ENCODE measurements around the gene KCTD20.
"Not testable (repeated sequence)": the region's sequence is repeated elsewhere in the genome, so short reads cannot be mapped to it uniquely, and the experiment has no call there.

The KCTD20 gene

DNA sequence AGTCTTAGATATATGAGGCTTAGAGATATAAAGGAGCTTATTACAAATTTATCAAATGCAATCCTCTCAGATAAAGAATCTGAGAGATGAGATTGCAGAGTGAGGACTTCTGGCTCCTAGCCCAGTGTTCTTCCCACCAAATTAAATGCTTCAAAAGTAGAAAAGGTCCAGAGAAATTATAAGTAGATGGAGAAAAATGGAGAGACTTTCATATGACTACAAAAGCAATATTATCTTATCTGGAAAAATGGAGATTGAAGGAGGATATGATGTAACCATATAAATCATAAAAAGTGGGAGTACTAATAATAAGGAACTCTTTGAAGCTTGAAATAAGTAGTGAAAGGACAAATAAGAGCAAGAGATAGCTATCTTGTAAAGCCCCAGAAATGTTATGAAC, 2.8 kb downstream of the KCTD20 start:
- no peak for DNase-seq

DNA sequence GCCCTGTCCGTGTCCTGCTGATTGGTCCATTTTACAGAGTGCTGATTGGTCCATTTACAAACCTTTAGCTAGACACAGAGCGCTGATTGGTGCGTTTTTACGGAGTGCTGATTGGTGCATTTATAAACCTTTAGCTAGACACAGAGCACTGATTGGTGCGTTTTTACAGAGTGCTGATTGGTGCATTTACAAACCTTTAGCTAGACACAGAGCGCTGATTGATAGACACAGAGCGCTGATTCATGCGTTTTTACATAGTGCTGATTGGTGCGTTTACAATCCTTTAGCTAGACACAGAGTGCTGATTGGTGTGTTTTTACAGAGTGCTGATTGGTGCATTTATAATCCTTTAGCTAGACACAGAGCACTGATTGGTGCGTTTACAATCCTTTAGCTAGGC, 6.4 kb downstream of the KCTD20 start:
- DNase-seq, result not testable (repeated sequence)

DNA sequence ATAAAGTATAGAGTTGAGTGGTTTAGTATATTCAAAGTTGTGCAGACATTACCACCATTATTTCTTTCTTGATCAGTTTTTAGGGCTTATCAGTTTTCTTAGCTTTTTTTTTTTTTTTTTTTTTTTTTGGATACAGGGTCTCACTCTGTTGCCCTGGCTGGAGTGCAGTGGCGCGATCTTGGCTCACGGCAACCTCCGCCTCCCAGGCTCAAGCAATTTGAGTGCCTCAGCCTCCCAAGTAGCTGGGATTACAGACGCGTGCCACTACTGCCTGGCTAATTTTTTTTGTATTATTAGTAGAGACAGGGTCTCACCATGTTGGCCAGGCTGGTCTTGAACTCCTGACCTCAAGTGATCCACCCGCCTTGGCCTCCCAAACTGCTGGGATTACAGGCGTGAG, 10.1 kb downstream of the KCTD20 start:
- not testable (repeated sequence) for DNase-seq

DNA sequence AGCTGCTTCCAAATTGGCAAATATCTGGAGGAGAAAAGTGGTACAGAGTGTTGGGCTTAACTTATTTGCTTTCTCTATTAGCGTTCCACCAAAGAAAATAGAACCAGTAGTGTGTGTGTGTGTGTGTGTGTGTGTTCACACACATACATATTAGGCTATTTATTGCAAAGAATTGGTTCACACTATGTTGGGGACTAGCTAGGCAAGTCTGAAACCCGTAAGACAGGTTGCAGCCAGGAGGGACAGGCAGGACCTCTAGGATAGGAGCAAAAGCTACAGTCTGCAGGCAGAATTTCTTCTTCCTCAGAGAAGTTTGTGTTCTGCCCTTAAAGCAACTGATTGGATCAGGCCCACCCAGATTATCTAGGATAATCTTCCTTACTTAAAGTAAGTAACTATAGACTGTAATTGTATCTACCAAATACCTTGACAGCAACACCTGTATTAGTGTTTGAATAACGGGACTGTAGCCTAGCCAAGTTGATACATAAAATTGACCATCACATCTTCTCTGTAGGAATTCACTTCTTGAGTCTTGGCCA, 12.8 kb downstream of the KCTD20 start:
- no peak for DNase-seq

DNA sequence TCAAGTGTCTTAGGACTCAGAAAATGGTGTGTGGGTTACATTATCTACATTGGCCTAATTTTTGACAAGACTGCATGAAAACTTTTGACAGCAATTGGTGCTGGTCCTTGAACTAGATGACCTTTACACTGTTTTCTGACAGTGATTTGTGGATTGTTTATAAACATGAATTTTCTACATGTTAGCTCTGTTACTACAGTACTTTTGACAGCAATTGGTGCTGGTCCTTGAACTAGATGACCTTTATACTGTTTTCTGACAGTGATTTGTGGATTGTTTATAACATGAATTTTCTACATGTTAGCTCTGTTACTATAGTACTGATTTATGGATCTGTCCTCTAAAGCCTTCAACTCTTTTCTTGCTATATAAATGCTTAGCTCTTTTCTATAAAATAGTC, 16.7 kb downstream of the KCTD20 start:
- no peak for DNase-seq

DNA sequence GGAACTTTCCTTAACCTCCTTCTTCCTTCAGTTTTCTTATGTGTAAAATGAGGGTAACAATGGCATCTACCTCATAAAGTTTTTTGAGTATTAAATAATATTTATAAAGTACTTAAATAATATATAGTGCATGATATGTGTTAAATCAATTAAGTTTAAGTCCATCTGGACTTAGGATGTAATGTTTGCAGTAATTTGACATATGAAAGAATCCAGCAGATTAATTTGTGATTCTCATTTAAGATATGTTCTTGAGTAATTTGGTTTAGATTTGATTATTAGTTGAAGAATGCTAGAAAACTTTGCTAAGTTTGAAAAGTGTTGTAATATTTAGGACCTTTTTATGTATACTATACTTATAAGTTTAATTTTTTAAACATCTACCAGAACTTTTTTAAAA, 18.1 kb downstream of the KCTD20 start:
- no peak for DNase-seq

DNA sequence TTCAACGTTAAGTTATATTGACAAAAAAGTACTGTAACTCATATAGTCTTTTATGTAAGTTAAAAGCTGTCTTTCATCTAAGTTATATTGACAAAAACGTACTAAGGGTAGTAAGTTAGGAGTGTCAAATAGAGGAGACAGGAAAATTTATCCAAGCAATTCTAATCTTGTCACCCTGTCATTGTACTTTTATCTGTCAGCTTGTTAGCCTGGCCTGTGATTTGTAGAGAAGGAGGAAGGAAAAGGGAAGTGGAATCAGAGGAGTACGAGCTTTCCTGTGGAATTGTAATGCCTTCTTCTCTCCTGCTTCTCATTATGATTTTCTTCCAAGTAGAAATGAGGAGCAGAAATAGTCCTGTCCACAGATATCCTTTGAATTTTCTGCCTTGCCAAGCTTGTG, 18.8 kb downstream of the KCTD20 start:
- DNase-seq, result no peak

DNA sequence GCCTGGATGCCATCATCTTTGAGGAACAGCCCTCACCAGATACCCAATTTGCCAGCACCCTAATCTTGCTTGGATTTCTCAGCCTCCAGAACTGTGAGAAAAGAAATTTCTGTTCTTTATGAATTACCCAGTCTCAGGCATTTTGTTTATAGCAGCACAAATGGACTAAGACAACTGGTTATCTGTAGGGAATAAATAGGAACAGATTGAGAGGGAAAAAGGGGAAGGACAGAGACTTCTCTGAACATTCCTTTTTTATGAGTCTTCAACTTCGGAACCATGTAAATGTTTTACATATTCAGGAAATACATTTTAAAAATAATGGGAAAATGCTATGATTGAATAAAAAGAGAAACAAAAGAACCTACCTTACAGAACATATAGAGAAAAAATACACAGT, 20.9 kb downstream of the KCTD20 start:
- DNase-seq, result no peak

DNA sequence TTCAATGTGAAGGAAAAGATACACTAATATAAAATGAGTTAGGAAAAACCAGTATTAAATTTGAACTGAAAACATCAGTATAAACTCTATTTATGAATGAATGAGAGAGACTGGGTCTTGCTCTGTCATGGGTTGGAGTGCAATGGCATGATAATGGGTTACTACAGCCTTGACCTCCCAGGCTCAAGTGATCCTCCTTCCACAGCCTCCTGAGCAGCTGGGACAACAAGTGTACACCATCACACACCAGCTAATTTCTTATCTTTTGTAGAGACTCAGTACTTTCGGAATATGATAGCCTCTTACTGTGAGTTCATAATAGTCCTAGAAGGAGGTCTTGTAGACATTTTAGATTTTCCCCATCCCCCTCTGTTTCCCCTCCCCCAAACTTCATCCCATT, 21.4 kb downstream of the KCTD20 start:
- no peak for DNase-seq

DNA sequence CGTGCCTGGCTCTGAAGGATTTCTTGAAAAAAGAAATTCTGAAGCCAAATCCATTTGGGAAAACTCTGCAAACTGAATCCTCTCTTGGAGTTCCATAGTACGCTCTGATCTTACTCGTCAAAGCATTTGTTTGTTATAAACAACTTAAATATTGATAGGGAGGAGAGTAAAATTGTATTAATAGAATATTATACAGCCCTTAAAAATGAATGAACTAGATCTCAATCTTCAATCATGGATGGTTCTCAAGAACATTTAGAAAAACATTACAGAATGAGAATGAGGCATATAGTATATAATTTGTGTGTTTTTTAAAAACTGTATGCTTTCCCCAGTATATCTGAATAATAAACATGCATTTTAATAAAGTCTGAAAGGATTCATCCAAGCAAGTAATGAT, 24.8 kb downstream of the KCTD20 start:
- no peak for DNase-seq

DNA sequence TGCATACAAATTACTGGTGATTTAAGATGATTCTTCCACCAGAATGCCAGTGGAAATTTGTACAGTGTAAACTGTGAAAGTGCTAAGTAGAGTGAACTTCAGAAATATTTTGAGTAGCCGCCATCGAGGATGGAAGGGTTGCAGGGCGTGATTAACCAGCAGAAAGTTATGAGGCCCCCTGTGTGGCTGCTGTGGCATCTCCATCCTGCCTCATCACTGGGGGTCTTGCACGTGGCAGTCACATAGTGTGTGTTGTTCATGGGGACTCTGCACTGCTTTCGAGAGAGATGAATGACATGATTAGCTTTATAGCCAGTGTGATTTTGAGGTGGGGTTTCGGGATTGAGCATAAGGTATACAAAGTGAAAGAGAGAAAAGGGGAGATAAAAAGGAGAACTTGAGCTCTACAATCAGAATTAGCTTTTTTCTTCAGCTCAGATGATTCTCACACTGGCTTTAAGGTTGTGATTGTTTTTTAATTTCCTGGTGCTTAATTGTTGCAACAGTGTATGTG, 26.4 kb downstream of the KCTD20 start:
- no peak for DNase-seq

DNA sequence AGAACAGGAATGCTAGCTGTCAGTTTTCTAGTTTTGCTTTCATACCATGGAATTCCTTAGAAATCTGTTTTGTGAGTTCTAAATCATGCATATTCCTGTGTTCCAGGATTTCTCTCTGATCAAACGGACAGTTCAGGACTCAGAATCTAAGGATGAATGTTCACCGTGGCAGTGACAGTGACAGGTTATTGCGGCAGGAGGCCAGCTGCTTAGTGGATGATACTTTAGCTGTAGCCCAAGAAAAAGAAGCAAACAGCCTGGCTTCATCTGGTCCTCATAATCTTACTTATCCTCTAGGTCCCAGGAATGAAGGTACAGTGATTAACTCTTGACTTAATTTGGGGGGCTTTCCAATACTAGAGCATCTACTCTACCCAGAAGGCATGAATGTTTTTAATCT, 27.1 kb downstream of the KCTD20 start:
- DNase-seq, result no peak

DNA sequence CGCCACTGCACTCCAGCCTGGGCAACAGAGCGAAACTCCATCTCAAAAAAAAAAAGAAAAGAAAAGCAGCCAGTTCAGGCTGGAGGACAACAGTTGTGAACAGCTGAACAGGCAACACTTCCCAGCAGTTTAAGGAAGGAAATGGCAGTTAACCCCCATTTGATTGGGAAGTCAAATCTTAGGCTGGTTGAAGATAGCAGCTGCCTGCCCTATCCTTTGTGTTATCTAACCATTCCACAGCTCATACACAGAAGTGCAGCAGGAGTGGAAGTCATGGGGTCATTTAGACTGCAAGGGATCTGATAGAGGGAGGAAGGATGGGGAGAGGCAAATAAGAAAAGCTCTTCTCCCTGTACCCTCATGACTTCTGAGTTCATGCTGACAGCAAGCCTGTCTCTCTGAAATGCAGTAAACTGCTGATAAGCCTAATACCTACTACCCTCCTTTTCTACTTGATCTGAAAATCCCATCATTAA, 35.3 kb downstream of the KCTD20 start:
- no peak for DNase-seq

DNA sequence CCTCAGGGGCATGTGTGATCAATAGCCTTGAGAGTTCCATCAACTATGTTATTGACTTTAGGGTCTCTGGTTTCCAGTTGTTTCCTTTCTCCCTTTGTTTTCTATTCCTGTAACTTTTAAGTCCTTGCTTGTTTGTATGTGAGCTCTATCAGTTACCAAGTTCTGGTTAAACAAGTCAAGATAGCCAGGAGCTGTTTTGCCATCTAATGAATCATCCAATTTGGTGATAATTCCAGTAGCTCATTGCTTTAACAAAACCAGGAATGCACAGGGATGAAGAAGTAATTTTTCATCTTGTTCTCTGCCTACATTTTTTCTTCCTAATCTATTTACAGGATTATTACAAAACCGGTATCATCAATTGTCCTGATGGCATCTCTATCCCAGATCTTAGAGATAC, 36.5 kb downstream of the KCTD20 start:
- no peak for DNase-seq

DNA sequence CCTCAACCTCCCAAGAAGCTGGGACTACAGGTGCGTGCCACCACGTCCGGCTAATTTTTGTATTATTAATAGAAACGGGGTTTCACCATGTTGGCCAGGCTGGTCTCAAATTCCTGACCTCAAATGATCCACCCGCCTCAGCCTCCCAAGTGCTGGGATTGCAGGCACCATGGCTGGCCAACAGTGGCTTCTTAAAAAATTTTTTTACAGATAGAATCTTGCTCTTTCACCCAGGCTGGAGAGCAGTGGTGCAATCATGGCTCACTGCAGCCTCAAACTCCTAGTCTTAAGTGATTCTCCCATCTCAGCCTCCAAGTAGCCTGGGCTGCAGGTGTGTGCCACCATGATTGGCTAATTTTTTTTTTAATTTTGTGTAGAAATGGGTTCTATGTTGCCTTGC, 40.5 kb downstream of the KCTD20 start:
- not testable (repeated sequence) for DNase-seq

DNA sequence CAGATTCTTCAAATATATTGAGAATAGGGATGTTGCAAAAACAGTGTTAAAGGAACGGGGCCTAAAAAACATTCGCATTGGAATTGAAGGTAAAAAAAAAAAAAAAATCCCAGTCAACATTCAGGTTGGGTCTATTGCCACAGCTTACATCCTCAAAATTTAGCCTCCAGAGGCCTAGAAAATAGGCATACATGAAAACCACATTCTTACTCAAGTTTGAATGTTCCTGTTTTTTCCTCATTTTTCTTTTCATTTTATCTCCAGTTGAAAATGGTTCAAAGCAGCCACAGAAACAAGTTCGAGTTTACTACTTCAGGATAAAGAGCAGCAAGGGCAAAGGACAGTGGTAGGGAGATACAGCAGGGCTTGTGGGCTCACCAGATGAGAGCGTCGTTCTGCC, 41.9 kb downstream of the KCTD20 start:
- DNase-seq, result no peak

DNA sequence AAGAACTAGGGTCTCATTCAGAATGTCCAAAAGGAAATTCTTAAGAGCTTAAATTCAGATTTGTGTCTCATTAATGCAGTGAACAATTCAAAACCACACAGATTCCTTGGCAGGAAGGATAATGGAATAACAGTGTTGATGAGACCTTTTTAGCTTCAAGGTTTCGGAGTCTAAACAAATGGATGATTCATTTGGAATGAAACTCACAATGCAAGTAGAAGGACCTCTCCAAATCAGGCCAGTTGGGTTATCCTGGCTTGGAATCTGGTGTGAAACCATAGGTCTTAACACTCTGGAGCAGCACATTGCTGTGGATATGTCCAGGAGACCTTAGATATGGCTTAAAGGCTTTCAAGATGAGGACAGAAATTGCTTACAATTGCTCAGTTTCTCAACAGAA, 44.9 kb downstream of the KCTD20 start:
- DNase-seq, result no peak

DNA sequence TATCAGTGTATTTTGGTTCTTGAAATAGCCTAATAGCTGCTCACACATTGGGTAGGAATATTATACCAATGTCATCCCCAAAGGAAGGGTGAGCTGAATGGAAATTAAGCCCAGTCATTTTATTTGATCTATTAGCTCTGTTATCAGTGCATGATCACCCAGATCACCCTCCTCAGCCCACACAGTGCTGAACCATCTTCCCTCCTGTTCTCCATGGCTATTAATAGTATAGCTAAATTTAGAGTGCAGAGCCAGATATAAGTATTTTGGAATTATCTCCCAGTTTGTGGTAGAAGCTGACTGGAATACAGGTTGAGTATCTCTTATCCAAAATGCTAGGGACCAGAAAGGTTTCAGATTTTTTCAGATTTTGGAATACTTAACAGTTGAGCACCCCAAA, 45.4 kb downstream of the KCTD20 start:
- no peak for DNase-seq

DNA sequence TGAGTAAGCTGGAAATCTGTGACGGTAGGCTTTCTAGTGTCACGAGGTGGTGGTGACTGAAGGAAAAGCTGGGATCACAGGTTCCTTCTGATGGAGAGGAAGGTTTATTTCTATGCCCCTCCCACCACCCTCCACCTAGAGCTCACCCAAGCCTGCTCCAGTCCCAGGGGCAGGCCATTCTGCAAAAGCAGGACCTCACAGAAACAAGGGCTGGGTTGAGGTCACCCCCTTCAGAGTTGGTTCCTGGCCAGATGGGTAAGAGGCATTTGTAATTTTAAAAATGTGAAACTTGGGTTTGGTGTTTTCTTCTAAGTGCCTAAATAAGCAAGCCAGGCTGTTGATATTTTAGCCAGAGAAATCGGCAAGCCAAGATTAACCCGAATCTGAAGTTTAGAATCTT, 46.6 kb downstream of the KCTD20 start:
- DNase-seq, result no peak

DNA sequence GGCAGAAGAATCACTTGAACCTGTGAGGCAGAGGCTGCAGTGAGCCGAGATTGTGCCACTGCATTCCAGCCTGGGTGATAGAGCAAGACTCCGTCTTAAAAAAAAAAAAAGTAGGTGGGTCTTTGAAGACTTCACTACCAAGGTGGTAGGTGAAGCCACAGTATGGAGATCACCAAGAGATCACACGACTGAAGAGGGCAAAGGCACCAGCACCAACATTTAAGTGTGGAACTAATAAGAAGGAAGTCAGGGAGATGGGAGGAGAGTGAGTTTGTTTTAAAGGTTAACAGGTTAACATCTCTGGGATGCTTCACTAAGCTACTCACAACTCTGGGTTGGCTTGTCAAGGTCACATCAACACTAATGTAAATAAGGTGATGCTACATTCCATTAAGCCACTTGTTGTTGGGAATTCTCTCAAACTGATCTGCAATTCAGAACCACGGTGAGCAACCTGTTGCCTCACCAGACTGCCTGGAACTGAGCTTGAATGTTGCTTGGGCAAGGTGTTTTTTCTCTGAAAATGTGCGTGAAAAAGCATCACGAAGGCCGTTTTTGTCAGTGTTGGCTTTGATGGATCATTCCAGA, 48.7 kb downstream of the KCTD20 start:
- DNase-seq, result no peak

DNA sequence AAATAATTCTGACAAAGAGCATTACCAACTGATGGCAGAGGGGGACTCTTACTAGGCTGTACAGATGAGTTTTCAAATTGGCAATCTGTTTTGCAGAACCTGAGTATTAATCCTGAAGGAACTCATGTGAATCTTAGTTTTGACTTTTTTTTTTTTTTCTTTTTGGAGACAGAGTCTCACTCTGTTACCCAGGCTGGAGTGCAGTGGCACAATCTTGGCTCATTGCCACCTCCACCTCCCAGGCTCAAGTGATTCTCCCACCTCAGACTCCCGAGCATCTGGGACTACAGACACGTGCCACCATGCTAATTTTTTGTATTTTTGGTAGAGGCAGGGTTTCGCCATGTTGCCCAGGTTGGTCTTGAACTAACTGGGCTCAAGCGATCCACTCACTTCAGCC, 49.3 kb downstream of the KCTD20 start:
- no peak for DNase-seq

DNA sequence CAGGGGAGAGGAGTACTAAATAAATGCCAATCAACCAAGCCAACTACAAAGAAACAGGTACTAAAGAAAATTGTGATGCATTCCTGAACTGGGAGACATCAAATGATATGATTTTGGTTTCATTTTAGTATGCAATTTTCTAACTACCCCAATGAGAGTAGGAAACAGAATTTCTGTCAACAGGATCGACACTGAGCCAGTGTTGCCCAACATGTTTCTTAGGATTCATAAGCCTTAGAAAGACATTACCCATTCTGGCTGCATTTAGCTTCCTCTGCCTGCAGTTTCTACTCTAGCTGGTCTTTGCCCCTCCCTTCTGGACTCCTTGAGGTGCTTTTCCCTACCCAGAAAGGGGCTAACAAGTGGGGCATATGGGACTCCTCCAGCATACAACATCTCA, 49.8 kb downstream of the KCTD20 start:
- DNase-seq, result no peak

DNA sequence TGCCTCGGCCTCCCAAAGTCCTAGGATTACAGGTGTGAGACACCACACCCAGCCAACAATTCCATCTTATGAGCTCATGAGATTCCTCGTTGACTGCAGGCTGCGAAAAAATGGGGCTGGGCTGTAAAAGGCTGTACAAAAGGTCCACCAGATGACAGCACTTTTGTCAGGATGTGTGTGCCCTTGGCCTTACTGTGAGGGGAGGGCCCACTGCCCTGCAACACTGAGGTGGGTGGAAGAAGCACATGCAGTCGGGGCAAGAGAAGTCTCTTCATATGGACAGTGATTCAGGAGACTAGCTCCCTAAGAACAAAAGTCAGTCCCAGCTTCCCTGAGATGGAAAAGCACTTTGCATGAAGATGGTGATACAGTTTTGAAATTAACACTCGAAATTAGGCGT, 50.5 kb downstream of the KCTD20 start:
- DNase-seq, result no peak

DNA sequence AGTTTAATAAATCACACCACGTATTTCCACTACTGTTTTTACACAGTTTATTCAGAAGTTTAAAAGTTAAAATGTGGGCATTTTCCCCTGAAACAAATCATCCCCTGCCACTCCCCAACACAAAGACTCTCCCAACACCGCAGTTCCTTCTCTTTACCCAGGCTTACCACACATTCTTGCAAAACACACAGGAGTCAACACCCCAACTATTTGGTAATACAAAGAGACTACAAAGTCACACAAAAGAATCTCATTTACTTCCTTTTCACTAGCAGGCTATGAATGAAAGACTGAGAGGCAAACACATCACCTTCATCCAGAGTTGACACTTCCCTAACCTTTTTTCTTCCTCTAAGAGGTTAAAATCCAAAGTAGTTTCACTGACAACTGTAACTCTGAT, 51.1 kb downstream of the KCTD20 start:
- DNase-seq, result no peak

DNA sequence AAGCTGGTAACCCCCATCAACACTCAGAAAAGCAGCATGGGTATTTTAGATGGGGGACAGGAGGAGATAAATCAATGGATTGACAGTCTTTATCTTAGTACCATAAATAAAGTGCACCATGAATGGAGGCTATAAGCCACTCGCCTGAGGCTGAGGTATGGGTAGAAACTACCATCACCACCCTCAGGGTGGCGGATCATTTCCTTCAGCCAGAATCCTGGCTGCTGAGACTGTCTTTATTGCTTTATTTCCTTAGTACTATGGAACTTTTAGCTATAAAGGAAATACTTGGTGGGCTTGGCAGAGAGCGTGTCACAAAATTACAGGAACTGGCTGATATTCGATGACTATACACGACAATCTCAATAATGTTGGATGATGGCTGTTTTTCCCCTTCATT, 52.3 kb downstream of the KCTD20 start:
- no peak for DNase-seq
